ENCODE results near the gene NRG3.

The NRG3 gene

DNA sequence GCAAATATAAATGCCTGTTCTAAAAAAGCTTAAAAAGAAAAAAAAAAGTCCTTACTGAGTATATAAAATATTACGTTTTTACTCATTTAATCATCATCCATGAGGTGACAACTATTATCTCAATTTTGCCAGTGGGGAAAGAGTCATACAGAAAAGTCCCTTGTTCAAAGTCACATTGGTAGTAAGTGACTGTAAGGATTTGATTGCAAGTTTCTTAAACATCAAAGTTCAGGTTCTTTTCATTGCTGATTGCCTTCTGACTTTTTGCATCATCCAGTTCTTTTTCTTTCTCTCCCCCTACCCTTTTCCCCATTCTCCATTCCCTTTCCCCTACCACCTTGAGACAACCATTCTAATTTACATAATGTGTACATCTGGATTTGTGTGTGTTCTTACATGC, 363.3 kb downstream of the NRG3 start:
- TF ChIP-seq, protein P1, sequence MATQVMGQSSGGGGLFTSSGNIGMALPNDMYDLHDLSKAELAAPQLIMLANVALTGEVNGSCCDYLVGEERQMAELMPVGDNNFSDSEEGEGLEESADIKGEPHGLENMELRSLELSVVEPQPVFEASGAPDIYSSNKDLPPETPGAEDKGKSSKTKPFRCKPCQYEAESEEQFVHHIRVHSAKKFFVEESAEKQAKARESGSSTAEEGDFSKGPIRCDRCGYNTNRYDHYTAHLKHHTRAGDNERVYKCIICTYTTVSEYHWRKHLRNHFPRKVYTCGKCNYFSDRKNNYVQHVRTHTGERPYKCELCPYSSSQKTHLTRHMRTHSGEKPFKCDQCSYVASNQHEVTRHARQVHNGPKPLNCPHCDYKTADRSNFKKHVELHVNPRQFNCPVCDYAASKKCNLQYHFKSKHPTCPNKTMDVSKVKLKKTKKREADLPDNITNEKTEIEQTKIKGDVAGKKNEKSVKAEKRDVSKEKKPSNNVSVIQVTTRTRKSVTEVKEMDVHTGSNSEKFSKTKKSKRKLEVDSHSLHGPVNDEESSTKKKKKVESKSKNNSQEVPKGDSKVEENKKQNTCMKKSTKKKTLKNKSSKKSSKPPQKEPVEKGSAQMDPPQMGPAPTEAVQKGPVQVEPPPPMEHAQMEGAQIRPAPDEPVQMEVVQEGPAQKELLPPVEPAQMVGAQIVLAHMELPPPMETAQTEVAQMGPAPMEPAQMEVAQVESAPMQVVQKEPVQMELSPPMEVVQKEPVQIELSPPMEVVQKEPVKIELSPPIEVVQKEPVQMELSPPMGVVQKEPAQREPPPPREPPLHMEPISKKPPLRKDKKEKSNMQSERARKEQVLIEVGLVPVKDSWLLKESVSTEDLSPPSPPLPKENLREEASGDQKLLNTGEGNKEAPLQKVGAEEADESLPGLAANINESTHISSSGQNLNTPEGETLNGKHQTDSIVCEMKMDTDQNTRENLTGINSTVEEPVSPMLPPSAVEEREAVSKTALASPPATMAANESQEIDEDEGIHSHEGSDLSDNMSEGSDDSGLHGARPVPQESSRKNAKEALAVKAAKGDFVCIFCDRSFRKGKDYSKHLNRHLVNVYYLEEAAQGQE (IDR thresholded peaks at IDR 0.05; ENCODE audit: insufficient replicate concordance, low read depth): no peak
- no peak for TF ChIP-seq SPI1 (IDR thresholded peaks at IDR 0.05; ENCODE audit: borderline replicate concordance, low read depth)
- no peak for TF ChIP-seq POLR2AphosphoS5 (IDR thresholded peaks at IDR 0.05; ENCODE audit: low read depth)
- TF ChIP-seq, protein P2, sequence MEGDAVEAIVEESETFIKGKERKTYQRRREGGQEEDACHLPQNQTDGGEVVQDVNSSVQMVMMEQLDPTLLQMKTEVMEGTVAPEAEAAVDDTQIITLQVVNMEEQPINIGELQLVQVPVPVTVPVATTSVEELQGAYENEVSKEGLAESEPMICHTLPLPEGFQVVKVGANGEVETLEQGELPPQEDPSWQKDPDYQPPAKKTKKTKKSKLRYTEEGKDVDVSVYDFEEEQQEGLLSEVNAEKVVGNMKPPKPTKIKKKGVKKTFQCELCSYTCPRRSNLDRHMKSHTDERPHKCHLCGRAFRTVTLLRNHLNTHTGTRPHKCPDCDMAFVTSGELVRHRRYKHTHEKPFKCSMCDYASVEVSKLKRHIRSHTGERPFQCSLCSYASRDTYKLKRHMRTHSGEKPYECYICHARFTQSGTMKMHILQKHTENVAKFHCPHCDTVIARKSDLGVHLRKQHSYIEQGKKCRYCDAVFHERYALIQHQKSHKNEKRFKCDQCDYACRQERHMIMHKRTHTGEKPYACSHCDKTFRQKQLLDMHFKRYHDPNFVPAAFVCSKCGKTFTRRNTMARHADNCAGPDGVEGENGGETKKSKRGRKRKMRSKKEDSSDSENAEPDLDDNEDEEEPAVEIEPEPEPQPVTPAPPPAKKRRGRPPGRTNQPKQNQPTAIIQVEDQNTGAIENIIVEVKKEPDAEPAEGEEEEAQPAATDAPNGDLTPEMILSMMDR (IDR thresholded peaks at IDR 0.05; ENCODE audit: insufficient read depth, low read length): no peak
- TF ChIP-seq GABPA (IDR thresholded peaks at IDR 0.05; ENCODE audit: low read depth): no peak

DNA sequence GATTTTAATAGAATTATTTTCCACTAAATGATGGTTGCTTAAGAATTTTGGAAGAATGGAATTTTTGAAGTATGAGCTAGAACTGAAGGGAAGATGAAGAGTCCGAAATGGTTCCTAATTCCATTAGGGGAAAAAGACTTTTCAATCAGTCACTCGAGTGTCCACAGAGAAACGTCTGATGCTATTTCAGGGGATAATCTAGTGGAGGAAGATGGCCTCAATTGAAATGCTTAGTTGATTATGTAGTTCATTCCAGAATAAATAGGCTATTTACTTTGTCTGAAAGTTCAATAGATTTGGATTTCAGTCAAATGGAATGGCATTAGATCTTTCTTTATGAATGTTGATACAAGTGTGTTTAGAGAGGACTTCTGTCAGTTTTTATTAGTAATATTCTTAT, 365.4 kb downstream of the NRG3 start:
- H3K27ac ChIP-seq (replicated peaks): no peak overlapping the region
- H3K27me3 ChIP-seq (ENCODE audit: insufficient read depth, poor library complexity, severe bottlenecking): no peaks in the 10 kb centered on the region
- no peak for DNase-seq (ENCODE audit: low read depth in 1 of 2, low spot score in 1 of 2)
- TF ChIP-seq SPI1 (IDR thresholded peaks at IDR 0.05; ENCODE audit: borderline replicate concordance, low read depth): no peak
- TF ChIP-seq, protein P2 (IDR thresholded peaks at IDR 0.05; ENCODE audit: insufficient read depth, low read length): no peak
- TF ChIP-seq POLR2AphosphoS5 (IDR thresholded peaks at IDR 0.05; ENCODE audit: low read depth): no peak
- TF ChIP-seq, protein P1 (IDR thresholded peaks at IDR 0.05; ENCODE audit: insufficient replicate concordance, low read depth): no peak
- no peak for TF ChIP-seq GABPA (IDR thresholded peaks at IDR 0.05; ENCODE audit: low read depth)
- H3K4me3 ChIP-seq (replicated peaks; ENCODE audit: insufficient read depth, low read length): no peak overlapping the region

More for the DNA sequence above, 363.3 kb downstream of the NRG3 start:
- no peaks in the 10 kb centered on the region for H3K27me3 ChIP-seq (ENCODE audit: insufficient read depth, poor library complexity, severe bottlenecking)
- H3K4me3 ChIP-seq (replicated peaks; ENCODE audit: insufficient read depth, low read length): no peak overlapping the region
- H3K27ac ChIP-seq (replicated peaks): no peak overlapping the region
- no peak for DNase-seq (ENCODE audit: low read depth in 1 of 2, low spot score in 1 of 2)

DNA sequence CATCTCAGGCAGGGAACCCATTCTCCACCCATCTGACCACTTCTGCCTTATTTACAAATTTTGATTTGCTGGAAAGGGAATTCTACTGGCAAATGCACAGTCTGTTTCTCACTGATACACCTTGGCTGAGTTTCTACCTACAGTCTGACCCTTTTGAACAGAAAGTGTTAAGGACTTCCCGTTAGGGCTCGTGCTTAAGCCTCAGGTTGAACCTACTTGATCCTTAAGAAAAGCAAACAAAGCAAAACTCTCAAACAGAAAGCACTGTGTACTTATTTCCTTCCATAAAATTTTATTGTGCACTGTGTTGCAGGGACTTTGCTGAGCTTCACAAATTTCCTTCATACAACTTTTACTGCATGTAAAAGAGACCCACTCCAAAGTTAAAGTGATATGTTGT, 367.8 kb downstream of the NRG3 start:
- TF ChIP-seq, protein P1 (IDR thresholded peaks at IDR 0.05; ENCODE audit: insufficient replicate concordance, low read depth): no peak
- TF ChIP-seq GABPA (IDR thresholded peaks at IDR 0.05; ENCODE audit: low read depth): no peak
- TF ChIP-seq POLR2AphosphoS5 (IDR thresholded peaks at IDR 0.05; ENCODE audit: low read depth): no peak

More for the DNA sequence above, 367.8 kb downstream of the NRG3 start:
- Histone ChIP-seq H3K4me3 (replicated peaks; ENCODE audit: insufficient read depth, low read length) (no peak overlapping the region), H3K27ac (replicated peaks) (no peak overlapping the region), H3K27me3 (ENCODE audit: insufficient read depth, poor library complexity, severe bottlenecking) (no peaks in the 10 kb centered on the region)
- no peak for DNase-seq (ENCODE audit: low read depth in 1 of 2, low spot score in 1 of 2)
